Umbilical cord (tissue), 2 donors: ENCODE data around the gene EMD. TPM values are rescaled to one million over a fixed set of nuclear protein-coding genes. Genes with fewer than 3 reads are reported as not detected.
A peak's percentile ranks its signal among the peaks of the same experiment; 100 is the strongest.

Source experiments
- DNase-seq: peaks from one replicate; pipeline ENCODE4 v3.0.0-alpha.2; 2015; ENCODE audit warnings: low spot score
- total RNA-seq: library from RNA; depleted of rRNA; stranded (reverse); fragments of >200 nt; gene quantifications from one replicate; pipeline ENCODE4 v1.2.3, GENCODE V29; 2014; ENCODE audit warnings: low replicate concordance; ENCODE audit not compliant: insufficient read depth

EMD gene
- total RNA-seq, 1 donor from 2014 or later: 22.9 TPM

DNA sequence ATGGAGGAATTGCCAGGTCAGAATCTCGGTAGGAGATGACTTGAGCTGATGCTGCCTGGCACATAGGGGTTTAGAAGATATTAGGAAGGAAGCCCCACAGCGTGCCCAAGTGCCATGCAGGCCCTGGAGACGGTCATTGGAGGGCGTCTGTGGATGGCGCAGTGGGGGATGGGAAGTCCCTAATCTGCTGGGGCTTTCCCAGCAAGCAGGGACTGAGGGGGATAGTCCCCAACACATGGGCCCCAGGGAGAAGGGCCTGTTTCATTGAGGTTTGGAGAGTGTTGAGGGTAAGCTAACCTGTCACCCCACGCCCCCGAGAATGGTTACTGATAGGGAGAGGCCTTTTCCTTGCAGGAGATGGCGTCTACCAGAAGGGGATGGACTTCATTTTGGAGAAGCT is 40.1 kb downstream of the EMD start:
- no peak for DNase-seq

DNA sequence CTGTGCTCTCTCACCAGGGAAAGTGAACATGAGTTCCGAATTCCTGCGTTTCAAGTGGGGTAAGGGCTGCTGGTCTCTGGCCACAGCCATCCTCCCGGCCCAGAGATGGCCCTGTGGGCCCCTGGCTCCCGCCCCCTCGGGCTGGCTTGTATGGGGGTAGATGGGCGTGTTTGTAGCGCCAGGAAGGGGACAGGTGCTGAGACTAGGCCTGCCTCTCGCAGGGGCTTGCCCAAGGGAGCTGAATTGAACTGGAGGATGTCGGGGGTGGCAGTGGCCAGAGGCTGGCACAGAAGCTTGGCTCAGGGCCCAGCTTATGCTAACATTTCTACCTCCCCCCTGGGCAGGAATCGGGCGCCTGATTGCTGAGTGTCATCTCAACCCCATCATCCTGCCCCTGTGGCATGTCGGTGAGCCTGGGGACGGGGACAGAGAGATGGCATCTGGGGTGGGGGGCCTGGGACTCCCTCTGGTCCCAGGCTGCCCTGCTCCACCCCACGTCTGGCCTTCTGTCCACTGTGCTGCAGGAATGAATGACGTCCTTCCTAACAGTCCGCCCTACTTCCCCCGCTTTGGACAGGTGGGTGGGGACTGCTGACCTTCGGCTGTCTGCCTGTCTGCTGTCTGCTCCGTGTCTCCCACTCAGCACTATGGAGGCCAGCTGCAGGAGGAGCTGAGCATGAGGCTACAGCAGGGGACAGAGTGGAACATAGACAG is 40.8 kb downstream of the EMD start:
- DNase-seq: no peak

DNA sequence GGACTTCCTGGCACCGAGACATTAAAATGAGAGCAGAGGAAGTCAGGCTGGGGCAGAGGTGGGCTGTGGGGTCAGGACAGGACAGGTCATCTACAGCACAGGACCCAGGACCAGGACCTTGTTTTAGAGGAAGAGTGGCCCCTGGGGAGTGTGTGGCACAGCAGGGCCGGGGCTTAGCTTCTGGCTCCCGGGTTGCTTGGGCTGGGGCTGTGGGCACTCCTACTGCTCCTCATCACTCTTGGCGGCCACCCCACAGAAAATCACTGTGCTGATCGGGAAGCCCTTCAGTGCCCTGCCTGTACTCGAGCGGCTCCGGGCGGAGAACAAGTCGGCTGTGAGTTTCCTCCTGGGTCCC is 41.3 kb downstream of the EMD start:
- no peak for DNase-seq

DNA sequence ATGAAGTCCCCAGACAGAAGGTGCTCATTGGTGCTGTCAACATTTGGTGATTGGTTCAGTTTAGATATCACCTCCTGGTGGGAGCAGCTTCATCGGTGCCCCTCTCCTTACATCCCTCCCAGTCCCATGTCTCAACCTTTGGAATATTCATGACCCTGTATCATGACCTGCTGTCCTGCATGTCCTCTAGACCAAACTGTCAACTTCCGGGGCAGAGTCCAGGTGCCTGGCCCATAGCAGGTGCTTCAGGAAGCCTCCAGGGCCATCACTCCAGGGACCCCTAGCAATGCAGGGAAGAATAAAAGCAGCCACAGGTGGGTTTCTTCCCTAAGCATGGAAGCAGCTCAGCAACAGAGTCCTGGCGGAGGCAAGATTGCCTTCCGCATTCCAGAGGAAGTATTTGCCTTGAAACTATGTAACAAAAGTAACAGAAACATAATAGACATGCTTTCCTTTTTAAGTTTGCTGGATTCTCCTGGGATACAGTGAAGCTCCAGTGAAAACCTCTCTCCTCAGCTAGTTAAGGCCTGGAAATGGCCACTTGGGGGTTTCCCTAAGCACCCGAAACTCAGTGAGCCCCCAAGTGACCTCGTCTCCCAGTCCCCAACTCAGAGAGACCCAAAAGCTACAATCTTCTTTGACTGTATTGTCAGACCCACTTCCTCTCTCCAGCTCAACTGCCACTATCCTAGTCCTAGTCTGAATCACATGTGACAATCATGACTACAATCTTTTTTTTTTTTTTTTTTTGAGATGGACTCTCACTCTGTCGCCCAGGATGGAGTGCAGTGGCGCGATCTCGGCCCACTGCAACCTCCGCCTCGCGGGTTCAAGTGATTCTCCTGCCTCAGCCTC is 48.0 kb downstream of the EMD start:
- DNase-seq: no peak

DNA sequence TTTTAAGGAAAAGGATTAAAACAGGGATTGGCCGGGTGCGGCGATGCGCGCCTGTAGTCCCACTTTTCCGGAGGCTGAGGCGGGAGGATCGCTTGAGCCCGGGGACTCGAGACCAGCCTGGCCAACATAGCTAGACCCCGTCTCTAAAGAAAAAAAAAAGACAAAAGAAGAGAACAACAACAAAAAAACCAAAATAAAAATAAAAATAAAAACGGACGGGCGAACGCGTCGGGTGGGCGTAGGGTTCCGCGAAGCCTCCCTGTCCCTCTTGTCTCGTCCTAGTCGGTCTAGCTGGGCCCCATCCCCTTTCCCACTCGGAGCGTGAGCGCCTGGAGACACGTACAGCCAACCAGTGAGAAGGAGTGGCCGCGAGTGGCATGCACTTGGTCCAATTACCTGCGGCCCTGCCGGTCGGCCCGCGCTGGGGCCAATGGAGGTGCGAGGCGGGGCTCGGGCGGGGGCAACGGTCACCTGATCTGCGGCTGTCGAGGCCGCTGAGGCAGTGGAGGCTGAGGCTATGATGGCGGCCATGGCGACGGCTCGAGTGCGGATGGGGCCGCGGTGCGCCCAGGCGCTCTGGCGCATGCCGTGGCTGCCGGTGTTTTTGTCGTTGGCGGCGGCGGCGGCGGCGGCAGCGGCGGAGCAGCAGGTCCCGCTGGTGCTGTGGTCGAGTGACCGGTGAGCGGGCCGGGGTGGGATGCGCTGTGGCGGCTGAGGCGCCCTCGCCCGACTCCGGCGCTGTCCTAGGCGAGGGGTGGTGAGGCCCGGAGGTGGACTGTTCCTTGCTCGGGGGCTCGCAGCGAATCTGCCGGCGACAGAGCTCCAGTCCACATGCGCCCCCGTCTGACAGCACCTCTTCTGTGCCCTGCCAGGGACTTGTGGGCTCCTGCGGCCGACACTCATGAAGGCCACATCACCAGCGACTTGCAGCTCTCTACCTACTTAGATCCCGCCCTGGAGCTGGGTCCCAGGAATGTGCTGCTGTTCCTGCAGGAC is 49.4 kb downstream of the EMD start, which contains the start of gene ATP6AP1:
Gene ATP6AP1, plus strand, starts transcription at position 502 of the 996 bp plus-strand sequence. Its CDS starts 16 bp downstream, at position 518.
- DNase-seq: peak; percentile 95

DNA sequence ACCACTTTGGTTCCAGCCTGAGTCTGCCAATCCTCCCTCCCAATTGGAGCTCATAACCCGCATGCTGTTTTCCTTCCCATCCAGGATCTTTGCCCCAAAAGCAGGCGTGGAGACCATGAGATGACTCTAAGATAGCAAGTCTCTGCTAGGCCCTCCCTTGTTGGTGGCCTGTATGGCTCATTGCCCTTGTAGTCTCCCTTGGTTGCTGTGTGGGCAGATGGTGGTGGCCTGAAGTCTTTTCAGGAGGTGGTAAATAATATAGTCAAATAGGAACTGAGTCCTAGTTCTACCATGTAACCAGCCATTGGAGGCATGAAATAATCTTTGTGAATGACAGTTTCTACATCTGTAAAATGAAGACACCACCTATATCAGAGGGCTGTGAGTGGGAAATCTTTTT is 50.6 kb downstream of the EMD start:
- DNase-seq: no peak

DNA sequence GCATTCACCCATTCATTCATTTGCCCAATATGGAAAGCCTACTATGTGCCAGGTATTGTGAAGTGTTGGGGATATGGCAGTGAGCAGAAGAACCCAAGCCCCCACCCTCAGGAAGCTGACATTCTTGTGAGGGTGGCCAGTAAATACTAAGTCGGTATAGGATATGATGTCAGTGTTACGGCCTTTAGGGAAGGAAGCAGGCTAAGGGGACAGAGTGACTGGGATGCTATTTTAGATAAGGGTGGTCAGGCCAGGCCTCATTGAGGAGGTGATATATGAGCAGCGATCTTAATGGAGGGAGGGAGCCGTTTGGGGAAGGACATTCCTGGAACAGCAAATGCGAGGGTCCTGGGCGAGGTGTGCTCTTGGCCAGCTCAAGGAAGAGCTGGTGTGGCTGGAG is 51.4 kb downstream of the EMD start:
- no peak for DNase-seq

DNA sequence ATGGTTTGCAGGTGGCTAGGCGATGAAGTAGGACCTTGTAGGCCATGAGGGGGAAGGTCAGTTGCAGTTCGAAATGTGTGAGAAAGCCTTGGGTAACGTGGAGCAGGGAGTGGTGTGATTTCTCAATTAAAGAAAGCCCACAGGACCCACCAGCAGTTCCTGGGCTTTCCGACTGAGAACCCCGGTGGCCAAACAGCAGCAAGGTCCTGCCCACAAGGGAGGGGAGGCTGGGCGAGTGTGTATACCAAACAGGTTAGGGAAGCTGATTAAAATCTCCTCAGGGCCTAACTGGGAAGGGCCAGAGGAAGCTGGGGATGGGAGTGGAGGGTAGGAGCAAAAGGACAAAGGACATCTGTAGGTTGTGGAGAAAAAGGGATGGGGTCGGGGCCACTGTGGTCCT is 51.8 kb downstream of the EMD start:
- no peak for DNase-seq

Other genes starting within 250 kb of the EMD start
- not detected for gene OPN1LW, start 235.1 kb upstream of the EMD start, total RNA-seq
- not detected for gene OPN1MW, start 196.7 kb upstream of the EMD start, total RNA-seq
- gene OPN1MW2, start 159.5 kb upstream of the EMD start, total RNA-seq: not detected
- gene OPN1MW3, start 121.7 kb upstream of the EMD start, total RNA-seq: not detected
- not detected for gene TEX28, start 84.2 kb upstream of the EMD start, total RNA-seq
- 22.4 TPM for gene TKTL1, start 83.5 kb upstream of the EMD start, total RNA-seq
- gene FLNA, start 4.7 kb upstream of the EMD start, total RNA-seq: 4,615 TPM
- gene RPL10, start 19.1 kb downstream of the EMD start, total RNA-seq: 2,985 TPM
- gene DNASE1L1, start 30.0 kb downstream of the EMD start, total RNA-seq: 27.7 TPM
- 33.7 TPM for gene TAFAZZIN, start 32.2 kb downstream of the EMD start, total RNA-seq
- gene ATP6AP1, start 49.4 kb downstream of the EMD start, total RNA-seq: 31.5 TPM
- 55.4 TPM for gene GDI1, start 57.9 kb downstream of the EMD start, total RNA-seq
- gene FAM50A, start 64.8 kb downstream of the EMD start, total RNA-seq: 19.3 TPM
- gene PLXNA3, start 79.0 kb downstream of the EMD start, total RNA-seq: 10.1 TPM
- 14.9 TPM for gene LAGE3, start 100.0 kb downstream of the EMD start, total RNA-seq
- 15.2 TPM for gene UBL4A, start 107.3 kb downstream of the EMD start, total RNA-seq
- 10.4 TPM for gene SLC10A3, start 111.3 kb downstream of the EMD start, total RNA-seq
- 33.2 TPM for gene FAM3A, start 136.9 kb downstream of the EMD start, total RNA-seq
- 12.3 TPM for gene G6PD, start 167.6 kb downstream of the EMD start, total RNA-seq
- 4.8 TPM for gene IKBKG, start 168.3 kb downstream of the EMD start, total RNA-seq
- not detected for gene CTAG1A, start 205.8 kb downstream of the EMD start, total RNA-seq
- not detected for gene CTAG1B, start 240.0 kb downstream of the EMD start, total RNA-seq